Thyroid gland (tissue), 4 donors: Measurements from ENCODE around the gene WFIKKN2. TPM values are rescaled to one million over a fixed set of nuclear protein-coding genes. Genes with fewer than 3 reads are reported as not detected.
A peak's percentile ranks its signal among the peaks of the same experiment; 100 is the strongest.

Source experiments
- DNase-seq, 2 donors: peaks; one replicate each; pipeline ENCODE4 v3.0.0-alpha.2; 2019
- H3K27ac ChIP-seq, 3 donors: fragments of 200-600 bp; sonication (generic); 1 replicate in 2 of 3; 2 replicates in 1 of 3; pipeline ENCODE4 v1.5.1; 2016 to 2019; ENCODE audit warnings: mild to moderate bottlenecking in 1 of 3, moderate library complexity in 1 of 3
- H3K27me3 ChIP-seq: fragments of 200-600 bp; sonication (generic); one replicate; pipeline ENCODE4 v1.5.1; 2019
- H3K36me3 ChIP-seq, 2 donors: fragments of 200-600 bp; sonication (generic); one replicate each; pipeline ENCODE4 v1.5.1; 2016 to 2019
- H3K4me1 ChIP-seq, 2 donors: fragments of 200-600 bp; sonication (generic); one replicate each; pipeline ENCODE4 v1.5.1; 2017 to 2019
- H3K4me3 ChIP-seq, 3 donors: fragments of 200-600 bp; sonication (generic); replicated peaks in 1 of 3; 1 replicate in 2 of 3; 2 replicates in 1 of 3; pipeline ENCODE4 v1.5.1; 2016; ENCODE audit warnings: mild to moderate bottlenecking in 1 of 3
- H3K9me3 ChIP-seq: fragments of 200-600 bp; sonication (generic); one replicate; pipeline ENCODE4 v1.5.1; 2017
- CTCF ChIP-seq, 6 experiments: fragments of 200-600 bp in 3 of 6; fragments of 450-650 bp in 3 of 6; sonication (generic) in 3 of 6; IDR thresholded peaks; one replicate each; pipeline ENCODE4 v1.5.1; 2016 to 2019; ENCODE audit warnings: antibody characterized with exemption in 6 of 6, mild to moderate bottlenecking in 2 of 6, inconsistent platforms in 1 of 6, moderate library complexity in 1 of 6
- POLR2A ChIP-seq, 2 donors: fragments of 450-650 bp; IDR thresholded peaks; one replicate each; pipeline ENCODE4 v1.6.1; 2017; ENCODE audit warnings: antibody characterized with exemption in 2 of 2, mild to moderate bottlenecking in 2 of 2, moderate library complexity in 1 of 2
- WGBS, 2 donors: methylation state at CpG; one replicate each; pipeline ENCODE4 v1.1.5; 2017; 5-methylcytosine and 5-hydroxymethylcytosine counted together
- intact Hi-C: fragments of 100-400 bp; cut with DNase I; formaldehyde crosslinking; loops from one replicate; pipeline ENCODE4 v1.15.1; 2023
- total RNA-seq, 4 donors: library from RNA; depleted of rRNA; stranded (reverse); fragments of >200 nt; gene quantifications; one replicate each; pipeline ENCODE4 v1.2.3, GENCODE V29; 2016

Gene WFIKKN2
- total RNA-seq, 4 donors from 2014 or later: 0.11 TPM; not detected in 3

GRCh38 chr17:50816271-50816670 lies 19.1 kb upstream of the WFIKKN2 start:
- DNase-seq: no peak
- peaks cover 0 to 4% of the 10 kb centered on the region in 2 donors for H3K4me1 ChIP-seq
- WGBS, 2 donors: 81 to 85% methylated on average over 5 of the region's 5 CpGs
- no peaks in the 10 kb centered on the region for H3K9me3 ChIP-seq
- TF ChIP-seq CTCF (IDR thresholded peaks at IDR 0.05) (no peak), POLR2A (IDR thresholded peaks at IDR 0.05) (no peak)
- no peak overlapping the region for H3K4me3 ChIP-seq
- no peak overlapping the region for H3K27ac ChIP-seq
- H3K36me3 ChIP-seq: no peaks in the 10 kb centered on the region
- intact Hi-C loops: no loop called here
- H3K27me3 ChIP-seq: no peaks in the 10 kb centered on the region

GRCh38 chr17:50816771-50817751 lies 18.3 kb upstream of the WFIKKN2 start:
- H3K4me1 ChIP-seq: peaks cover 0 to 4% of the 10 kb centered on the region in 2 donors
- 35 to 36% methylated on average over 15 to 21 of the region's 27 CpGs for WGBS, 2 donors
- peak; percentile 34 to 43 for DNase-seq
- TF ChIP-seq POLR2A (IDR thresholded peaks at IDR 0.05) (no peak), CTCF (IDR thresholded peaks at IDR 0.05) (peak; percentile 47 to 72 (median 56))
- no peak overlapping the region for H3K4me3 ChIP-seq
- H3K27me3 ChIP-seq: no peaks in the 10 kb centered on the region
- intact Hi-C loops: no loop called here
- no peak overlapping the region for H3K27ac ChIP-seq
- H3K9me3 ChIP-seq: no peaks in the 10 kb centered on the region
- no peaks in the 10 kb centered on the region for H3K36me3 ChIP-seq

DNA sequence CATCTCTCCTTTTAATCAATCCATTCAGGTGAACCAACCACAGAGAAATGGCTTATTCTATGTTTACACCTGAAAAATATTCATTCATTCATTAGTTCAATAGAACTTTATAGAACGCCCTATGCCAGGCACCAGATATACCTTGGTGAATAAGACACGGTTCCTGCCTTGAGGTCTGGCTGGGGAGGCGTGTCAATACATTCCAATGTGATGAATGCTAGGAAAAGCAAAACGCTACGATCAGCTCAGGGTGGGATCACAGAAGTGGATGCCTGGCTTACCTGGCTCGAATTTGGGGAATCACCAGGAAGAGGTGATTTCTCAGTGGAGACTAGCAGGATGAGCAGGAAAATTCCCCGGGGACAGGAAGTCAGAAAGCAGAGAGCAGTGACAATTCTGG lies 17.5 kb upstream of the WFIKKN2 start:
- no peaks in the 10 kb centered on the region for H3K36me3 ChIP-seq
- TF ChIP-seq CTCF (IDR thresholded peaks at IDR 0.05) (no peak), POLR2A (IDR thresholded peaks at IDR 0.05) (no peak)
- no peaks in the 10 kb centered on the region for H3K27me3 ChIP-seq
- no peak overlapping the region for H3K27ac ChIP-seq
- H3K4me3 ChIP-seq: no peak overlapping the region
- no peaks in the 10 kb centered on the region for H3K9me3 ChIP-seq
- 64 to 68% methylated on average over 7 of the region's 7 CpGs for WGBS, 2 donors
- no peak for DNase-seq
- peaks cover 0 to 4% of the 10 kb centered on the region in 2 donors for H3K4me1 ChIP-seq
- intact Hi-C loops: loop anchor here (2.0 kb wide), 1 partner anchor 25 kb away; no protein-coding TSS in a partner anchor

GRCh38 chr17:50818261-50818660 lies 17.1 kb upstream of the WFIKKN2 start:
- 89 to 92% methylated on average over 4 of the region's 4 CpGs for WGBS, 2 donors
- no peaks in the 10 kb centered on the region for H3K36me3 ChIP-seq
- no peaks in the 10 kb centered on the region for H3K9me3 ChIP-seq
- intact Hi-C loops: loop anchor here (2.0 kb wide), 1 partner anchor 25 kb away; no protein-coding TSS in a partner anchor
- TF ChIP-seq CTCF (IDR thresholded peaks at IDR 0.05) (no peak), POLR2A (IDR thresholded peaks at IDR 0.05) (no peak)
- DNase-seq: no peak
- no peaks in the 10 kb centered on the region for H3K27me3 ChIP-seq
- no peak overlapping the region for H3K27ac ChIP-seq
- H3K4me3 ChIP-seq: no peak overlapping the region
- H3K4me1 ChIP-seq: peaks cover 0 to 4% of the 10 kb centered on the region in 2 donors
